NB4 (cell line): Measurements from ENCODE around the gene ZNF397.

Experiments used
- DNase-seq: peaks from one replicate; pipeline ENCODE4 v3.0.0; 2010; ENCODE audit warnings: low read depth
- H3K4me3 ChIP-seq: one replicate; pipeline ENCODE4 v1.5.1; 2011; ENCODE audit warnings: mild to moderate bottlenecking, low read depth, low read length, moderate library complexity
- CTCF ChIP-seq: IDR thresholded peaks from one replicate; pipeline ENCODE4 v1.5.1; 2012; ENCODE audit warnings: low read depth, low read length
- MAX ChIP-seq: IDR thresholded peaks from 2 replicates; pipeline ENCODE4 v1.6.1; 2011; ENCODE audit warnings: low read depth, low read length
- MYC ChIP-seq: IDR thresholded peaks from 2 replicates; pipeline ENCODE4 v1.6.1; 2011; ENCODE audit warnings: low read depth, low read length
- POLR2A ChIP-seq: IDR thresholded peaks from 2 replicates; pipeline ENCODE4 v1.6.1; 2011; ENCODE audit warnings: mild to moderate bottlenecking; ENCODE audit not compliant: insufficient read length; ENCODE audit errors: extremely low read depth

ZNF397 gene

GRCh38 chr18:35284841-35285240 is 44.0 kb downstream of the ZNF397 start:
- no peak overlapping the region for H3K4me3 ChIP-seq
- no peak for DNase-seq
- TF ChIP-seq MAX (no peak), MYC (no peak), CTCF (no peak), POLR2A (no peak)

- peak; percentile 25 for DNase-seq
- peak overlapping the region; percentile 75 for H3K4me3 ChIP-seq
- TF ChIP-seq POLR2A (no peak), MYC (no peak), MAX (no peak), CTCF (no peak)
Observed at GRCh38 chr18:35289293-35289692, 48.5 kb downstream of the ZNF397 start.

- no peak for TF ChIP-seq CTCF
- no peak for TF ChIP-seq MYC
- no peak for TF ChIP-seq POLR2A
- no peak for TF ChIP-seq MAX
- H3K4me3 ChIP-seq = peak overlapping the region; percentile 75
- no peak for DNase-seq
Observed at GRCh38 chr18:35289727-35290093, 48.9 kb downstream of the ZNF397 start.

- TF ChIP-seq MYC (peak; percentile 47), POLR2A (peak; percentile 48), MAX (peak; percentile 52), CTCF (no peak)
- H3K4me3 ChIP-seq = peak within 1 kb of the TSS; percentile 75
- peak; percentile 95 for DNase-seq
Observed at GRCh38 chr18:35290094-35290735, 49.4 kb downstream of the ZNF397 start, which contains the start of gene ZSCAN30. Gene ZSCAN30, minus strand, starts transcription at chr18:35290229. Its CDS starts 25,877 bp downstream, at chr18:35264352.

GRCh38 chr18:35291166-35291565 is 50.3 kb downstream of the ZNF397 start:
- TF ChIP-seq MAX (no peak), POLR2A (no peak), MYC (no peak), CTCF (no peak)
- peak overlapping the region; percentile 75 for H3K4me3 ChIP-seq
- no peak for DNase-seq
